ENCODE data around the gene FABP3. TPM values are rescaled to one million over a fixed set of nuclear protein-coding genes. Genes with fewer than 3 reads are reported as not detected.
A peak's percentile ranks its signal among the peaks of the same experiment; 100 is the strongest.

FABP3 gene
- total RNA-seq, 2 experiments from 2014 or later, result not detected

DNA sequence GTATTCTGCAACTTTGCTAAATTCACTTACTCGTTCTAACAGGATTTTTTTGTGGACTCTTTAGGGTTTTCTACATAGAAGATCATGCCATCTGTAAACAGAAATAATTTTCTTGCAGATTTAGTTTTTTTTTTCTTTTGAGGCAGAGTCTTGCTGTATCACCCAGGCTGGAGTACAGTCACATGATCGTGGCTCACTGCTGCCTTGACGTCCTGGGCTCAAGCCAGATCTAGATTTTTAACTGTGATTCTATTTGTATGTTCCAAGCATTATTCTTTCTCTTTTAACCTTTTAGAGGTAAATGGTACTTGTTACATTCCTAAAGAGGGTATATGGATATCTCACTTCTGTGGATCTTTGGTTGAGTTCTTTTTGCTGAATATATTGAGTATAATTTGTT, 18.6 kb downstream of the FABP3 start:
- POLR2A ChIA-PET, result no interaction called here
- H3K36me3 ChIP-seq (ENCODE audit: insufficient read depth, low read length), result peaks cover 67% of the 10 kb centered on the region
- no peak overlapping the region for H3K4me3 ChIP-seq (ENCODE audit: low read depth, low read length, poor library complexity, severe bottlenecking)
- no peaks in the 10 kb centered on the region for H3K4me1 ChIP-seq (ENCODE audit: insufficient read depth, low read length, poor library complexity, severe bottlenecking)
- H3K4me2 ChIP-seq (ENCODE audit: low read length), result no peak overlapping the region
- no peak overlapping the region for H2AFZ ChIP-seq (ENCODE audit: low read length)
- intact Hi-C loops (cut with micrococcal nuclease; ENCODE audit: unreplicated experiment), result no loop called here
- H3K9me2 ChIP-seq (ENCODE audit: insufficient read depth, low read length), result no peaks in the 10 kb centered on the region
- no peak for DNase-seq (ENCODE audit: low spot score)
- H3K9me3 ChIP-seq (ENCODE audit: low read length), result no peaks in the 10 kb centered on the region
- H4K20me1 ChIP-seq (ENCODE audit: insufficient read depth, low read length), result no peaks in the 10 kb centered on the region
- BruUV-seq (replicated peaks), result no TSS peak
- no peak overlapping the region for H3K27ac ChIP-seq (ENCODE audit: low read depth, low read length, poor library complexity, severe bottlenecking)
- CTCF ChIA-PET (ENCODE audit: unreplicated experiment), result no interaction called here
- H3K79me2 ChIP-seq (ENCODE audit: insufficient read depth, low read depth, low read length), result no peaks in the 10 kb centered on the region
- TF ChIP-seq, protein P1, sequence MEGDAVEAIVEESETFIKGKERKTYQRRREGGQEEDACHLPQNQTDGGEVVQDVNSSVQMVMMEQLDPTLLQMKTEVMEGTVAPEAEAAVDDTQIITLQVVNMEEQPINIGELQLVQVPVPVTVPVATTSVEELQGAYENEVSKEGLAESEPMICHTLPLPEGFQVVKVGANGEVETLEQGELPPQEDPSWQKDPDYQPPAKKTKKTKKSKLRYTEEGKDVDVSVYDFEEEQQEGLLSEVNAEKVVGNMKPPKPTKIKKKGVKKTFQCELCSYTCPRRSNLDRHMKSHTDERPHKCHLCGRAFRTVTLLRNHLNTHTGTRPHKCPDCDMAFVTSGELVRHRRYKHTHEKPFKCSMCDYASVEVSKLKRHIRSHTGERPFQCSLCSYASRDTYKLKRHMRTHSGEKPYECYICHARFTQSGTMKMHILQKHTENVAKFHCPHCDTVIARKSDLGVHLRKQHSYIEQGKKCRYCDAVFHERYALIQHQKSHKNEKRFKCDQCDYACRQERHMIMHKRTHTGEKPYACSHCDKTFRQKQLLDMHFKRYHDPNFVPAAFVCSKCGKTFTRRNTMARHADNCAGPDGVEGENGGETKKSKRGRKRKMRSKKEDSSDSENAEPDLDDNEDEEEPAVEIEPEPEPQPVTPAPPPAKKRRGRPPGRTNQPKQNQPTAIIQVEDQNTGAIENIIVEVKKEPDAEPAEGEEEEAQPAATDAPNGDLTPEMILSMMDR (conservative IDR thresholded peaks at IDR 0.05; ENCODE audit: low read length), result no peak

DNA sequence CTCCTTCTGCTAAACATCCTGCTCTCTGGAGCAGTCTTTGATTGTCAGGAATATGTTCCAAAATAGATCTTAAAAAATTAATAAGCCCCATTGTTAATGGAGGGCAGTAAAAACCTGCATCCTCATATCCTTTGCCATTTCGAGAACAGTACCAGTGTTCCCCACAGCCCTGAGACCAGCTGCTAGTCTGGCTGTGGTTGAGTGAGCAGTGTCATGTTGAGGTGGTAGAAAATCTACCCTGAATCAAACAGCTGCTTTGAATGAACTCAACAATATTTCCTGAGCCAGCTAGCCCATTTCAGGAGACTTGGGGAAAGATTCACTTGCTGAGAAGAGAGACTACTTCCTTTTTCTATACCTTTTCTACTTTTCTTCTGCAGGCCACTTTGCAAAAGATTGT, 24.4 kb downstream of the FABP3 start:
- H3K4me1 ChIP-seq (ENCODE audit: insufficient read depth, low read length, poor library complexity, severe bottlenecking), result peaks cover 18% of the 10 kb centered on the region
- no peaks in the 10 kb centered on the region for H3K79me2 ChIP-seq (ENCODE audit: insufficient read depth, low read depth, low read length)
- H3K9me3 ChIP-seq (ENCODE audit: low read length), result no peaks in the 10 kb centered on the region
- peak overlapping the region; percentile 42 for H3K4me2 ChIP-seq (ENCODE audit: low read length)
- POLR2A ChIA-PET, result interaction anchor here (0.5 to 0.9 kb wide), 2 partner anchors 12 to 1726 kb away, joined by 3 to 6 read pairs; no protein-coding TSS in a partner anchor
- peak; percentile 76 for DNase-seq (ENCODE audit: low spot score)
- no peaks in the 10 kb centered on the region for H3K9me2 ChIP-seq (ENCODE audit: insufficient read depth, low read length)
- no peak overlapping the region for H2AFZ ChIP-seq (ENCODE audit: low read length)
- no peak overlapping the region for H3K4me3 ChIP-seq (ENCODE audit: low read depth, low read length, poor library complexity, severe bottlenecking)
- TF ChIP-seq, protein P1 (conservative IDR thresholded peaks at IDR 0.05; ENCODE audit: low read length), result no peak
- no peak for TF ChIP-seq EZH2phosphoT487 (IDR thresholded peaks at IDR 0.05; ENCODE audit: borderline replicate concordance, low read depth, low read length)
- H3K27ac ChIP-seq (ENCODE audit: low read depth, low read length, poor library complexity, severe bottlenecking), result peak overlapping the region; percentile 36
- intact Hi-C loops (cut with micrococcal nuclease; ENCODE audit: unreplicated experiment), result no loop called here
- CTCF ChIA-PET (ENCODE audit: unreplicated experiment), result no interaction called here
- no peaks in the 10 kb centered on the region for H4K20me1 ChIP-seq (ENCODE audit: insufficient read depth, low read length)
- no TSS peak for BruUV-seq (replicated peaks)
- peaks cover 57% of the 10 kb centered on the region for H3K36me3 ChIP-seq (ENCODE audit: insufficient read depth, low read length)

GRCh38 chr1:31346785-31347184, 26.1 kb downstream of the FABP3 start:
- Histone ChIP-seq H3K9me2 (ENCODE audit: insufficient read depth, low read length) (no peaks in the 10 kb centered on the region), H3K79me2 (ENCODE audit: insufficient read depth, low read depth, low read length) (no peaks in the 10 kb centered on the region), H2AFZ (ENCODE audit: low read length) (no peak overlapping the region), H3K36me3 (ENCODE audit: insufficient read depth, low read length) (peaks cover 42% of the 10 kb centered on the region), H3K4me1 (ENCODE audit: insufficient read depth, low read length, poor library complexity, severe bottlenecking) (peaks cover 18% of the 10 kb centered on the region), H3K4me3 (ENCODE audit: low read depth, low read length, poor library complexity, severe bottlenecking) (no peak overlapping the region), H3K9me3 (ENCODE audit: low read length) (no peaks in the 10 kb centered on the region), H3K4me2 (ENCODE audit: low read length) (no peak overlapping the region), H4K20me1 (ENCODE audit: insufficient read depth, low read length) (no peaks in the 10 kb centered on the region), H3K27ac (ENCODE audit: low read depth, low read length, poor library complexity, severe bottlenecking) (no peak overlapping the region)
- no TSS peak for BruUV-seq (replicated peaks)
- POLR2A ChIA-PET, result no interaction called here
- TF ChIP-seq, protein P1 (conservative IDR thresholded peaks at IDR 0.05; ENCODE audit: low read length), result no peak
- no peak for TF ChIP-seq EZH2phosphoT487 (IDR thresholded peaks at IDR 0.05; ENCODE audit: borderline replicate concordance, low read depth, low read length)
- intact Hi-C loops (cut with micrococcal nuclease; ENCODE audit: unreplicated experiment), result no loop called here
- no peak for DNase-seq (ENCODE audit: low spot score)
- CTCF ChIA-PET (ENCODE audit: unreplicated experiment), result no interaction called here
